GM12878 (cell line): ENCODE results near the gene LRRIQ1. TPM values are rescaled to one million over a fixed set of nuclear protein-coding genes. Genes with fewer than 3 reads are reported as not detected.

Experiments
- ATAC-seq: fragments of 200-7000 bp; cut with Tn5 transposase; 3 replicates; pipeline ENCODE4 v1.9.1; 2020; ENCODE audit warnings: mild to moderate bottlenecking, moderate library complexity
- BruUV-seq: library from RNA; stranded (reverse); fragments of 400-500 nt; replicated peaks from 2 replicates; lab custom pipeline; 2021; lab: Mats Ljungman, UMichigan
- CTCF ChIA-PET: fragments of 300-600 bp; sonication (Branson Sonifier 250); formaldehyde crosslinking; extraction: SDS; loops from one replicate; lab custom pipeline; 2021; ENCODE audit warnings: inconsistent platforms; lab: Yijun Ruan, JAX
- POLR2A ChIA-PET: fragments of 350-600 bp; formaldehyde crosslinking; extraction: SDS; loops from one replicate; lab custom pipeline; 2021; ENCODE audit warnings: inconsistent platforms; lab: Charles Lee
- RAD21 ChIA-PET: fragments of 300-600 bp; sonication (Branson Sonifier 250); formaldehyde crosslinking; loops from one replicate; lab custom pipeline; 2023; ENCODE audit warnings: antibody characterized with exemption; ENCODE audit not compliant: unreplicated experiment; lab: Charles Lee
- SMC1A ChIA-PET: fragments of 300-600 bp; sonication (Branson Sonifier 250); formaldehyde crosslinking; loops from one replicate; lab custom pipeline; 2023; ENCODE audit not compliant: unreplicated experiment, uncharacterized antibody; lab: Charles Lee
- DNase-seq: peaks from one replicate; pipeline ENCODE4 v3.0.0-alpha.2; 2011; ENCODE audit warnings: low read depth, low spot score
- FAIRE-seq: peaks from 3 replicates; lab custom pipeline; 2011; peaks lifted over from hg19 to GRCh38; lab: Jason Lieb, UNC
- H2AFZ ChIP-seq: 2 replicates; pipeline ENCODE4 v1.6.0; 2011; ENCODE audit warnings: low read depth, low read length, control low read depth; ENCODE audit not compliant: control insufficient read depth
- H3K27ac ChIP-seq: 2 replicates; pipeline ENCODE4 v1.5.1; 2011; ENCODE audit warnings: control low read depth; ENCODE audit not compliant: control insufficient read depth, insufficient read depth
- H3K27me3 ChIP-seq, 2 experiments: replicated peaks in 1 of 2; 2 replicates each; pipeline versions ENCODE4 v1.6.0 to v1.6.1; 2011; ENCODE audit warnings: low read length in 1 of 2; ENCODE audit not compliant: control insufficient read depth in 2 of 2, insufficient read depth in 2 of 2
- H3K36me3 ChIP-seq, 2 experiments: 2 replicates each; pipeline ENCODE4 v1.5.1; 2011; ENCODE audit warnings: low read length in 1 of 2; ENCODE audit not compliant: control insufficient read depth in 2 of 2, insufficient read depth in 2 of 2
- H3K4me1 ChIP-seq: 2 replicates; pipeline ENCODE4 v1.6.1; 2011; ENCODE audit warnings: mild to moderate bottlenecking, low read length, moderate library complexity, mixed read lengths; ENCODE audit not compliant: control insufficient read depth, insufficient read depth
- H3K4me2 ChIP-seq: 2 replicates; pipeline ENCODE4 v1.6.0; 2011; ENCODE audit warnings: control low read depth; ENCODE audit not compliant: control insufficient read depth, insufficient read depth
- H3K4me3 ChIP-seq: fragments of 200-600 bp; sonication (generic); 2 replicates; pipeline ENCODE4 v1.5.1; 2016
- H3K79me2 ChIP-seq: 2 replicates; pipeline ENCODE4 v1.6.0; 2011; ENCODE audit warnings: low read length; ENCODE audit not compliant: control insufficient read depth, insufficient read depth
- H3K9ac ChIP-seq: 2 replicates; pipeline ENCODE4 v1.8.0; 2011; ENCODE audit warnings: low read length, control low read depth, mixed read lengths; ENCODE audit not compliant: control insufficient read depth, insufficient read depth
- H3K9me3 ChIP-seq: replicated peaks from 3 replicates; pipeline ENCODE4 v1.5.1; 2011; ENCODE audit warnings: mild to moderate bottlenecking, low read length; ENCODE audit not compliant: control insufficient read depth, insufficient read depth
- H4K20me1 ChIP-seq: 2 replicates; pipeline ENCODE4 v1.6.0; 2011; ENCODE audit not compliant: control insufficient read depth, insufficient read depth
- ASH2L ChIP-seq: fragments of 300-600, 200-600 bp; sonication (generic); IDR thresholded peaks from 2 replicates; pipeline ENCODE4 v1.6.1; 2017; ENCODE audit warnings: low read depth, mild to moderate bottlenecking, borderline replicate concordance
- CBX5 ChIP-seq: sonication (generic); IDR thresholded peaks from 2 replicates; pipeline ENCODE4 v1.6.1; 2016; ENCODE audit warnings: low read depth, moderate library complexity, mild to moderate bottlenecking, inconsistent platforms
- FOS ChIP-seq: IDR thresholded peaks from 3 replicates; pipeline ENCODE4 v1.6.1; 2011; ENCODE audit warnings: borderline replicate concordance; ENCODE audit not compliant: insufficient read length; ENCODE audit errors: extremely low read depth
- JUNB ChIP-seq: IDR thresholded peaks from 2 replicates; pipeline ENCODE4 v1.6.1; 2016; ENCODE audit warnings: antibody characterized with exemption, mild to moderate bottlenecking
- NR2C1 ChIP-seq: fragments of 450-650 bp; IDR thresholded peaks from 2 replicates; pipeline ENCODE4 v1.6.1; 2017; ENCODE audit warnings: antibody characterized with exemption, mild to moderate bottlenecking, moderate library complexity
- NR2C2 ChIP-seq: IDR thresholded peaks from 2 replicates; pipeline ENCODE4 v1.6.1; 2011; ENCODE audit warnings: borderline replicate concordance, low read depth; ENCODE audit not compliant: control insufficient read depth, insufficient read length
- PAX5 ChIP-seq: IDR thresholded peaks from 2 replicates; pipeline ENCODE4 v1.6.1; 2011; ENCODE audit warnings: low read depth, low read length, borderline replicate concordance
- RUNX3 ChIP-seq: IDR thresholded peaks from 2 replicates; pipeline ENCODE4 v1.6.1; 2012; ENCODE audit warnings: low read length, inconsistent platforms
- SIN3A ChIP-seq: IDR thresholded peaks from 2 replicates; pipeline ENCODE4 v1.6.1; 2012; ENCODE audit warnings: low read depth, low read length, improper control_type of control experiment
- SMARCA5 ChIP-seq: fragments of 450-650 bp; IDR thresholded peaks from 2 replicates; pipeline ENCODE4 v1.6.1; 2017; ENCODE audit warnings: mild to moderate bottlenecking
- SUPT20H ChIP-seq: IDR thresholded peaks from 2 replicates; pipeline ENCODE4 v1.6.1; 2011; ENCODE audit warnings: low read depth, mild to moderate bottlenecking, low read length, moderate library complexity, borderline replicate concordance; ENCODE audit not compliant: control insufficient read depth
- SUZ12 ChIP-seq: fragments of 200-600 bp; sonication (generic); IDR thresholded peaks from one replicate; pipeline ENCODE4 v1.6.1; 2018; ENCODE audit warnings: antibody characterized with exemption, mild to moderate bottlenecking; ENCODE audit not compliant: unreplicated experiment
- WGBS: methylation state at CpG from one replicate; pipeline ENCODE4 v1.1.6; 2016; ENCODE audit warnings: low lambda C conversion rate; ENCODE audit not compliant: insufficient replicate concordance, insufficient coverage; ENCODE audit errors: missing lambda C conversion rate; 5-methylcytosine and 5-hydroxymethylcytosine counted together
- in situ Hi-C: fragments of 300-500 bp; cut with MboI; formaldehyde crosslinking; loops from 9 replicates; pipeline ENCODE4 v1.14.3; 2018; ENCODE audit warnings: mixed read lengths
- intact Hi-C: fragments of 100-400 bp; cut with micrococcal nuclease; formaldehyde crosslinking; loops from one replicate; pipeline ENCODE4 v1.14.2; 2022; ENCODE audit not compliant: unreplicated experiment
- polyA plus RNA-seq, 11 experiments: library from polyadenylated mRNA; depleted of rRNA in 4 of 11; unstranded in 6 of 11; stranded (reverse) in 5 of 11; fragments of >200 nt; fragmentation: Nextera tagmentation in 4 of 11; fragmentation: Illumina TruSeq in 1 of 11; extraction: Ambion mirVana in 4 of 11; extraction: Trizol in 1 of 11; gene quantifications; 1 replicate in 1 of 11; 2 replicates in 10 of 11; pipeline versions ENCODE4 v1.2.1 to v1.2.3, GENCODE V29; 2011 to 2016; ENCODE audit warnings: inconsistent platforms in 2 of 11, missing spikeins in 2 of 11, low read depth in 1 of 11
- total RNA-seq, 4 experiments: library from RNA; depleted of rRNA in 3 of 4; stranded (reverse); fragments of >200 nt in 3 of 4; fragmentation: Illumina TruSeq in 1 of 4; extraction: Trizol in 1 of 4; gene quantifications; 2 replicates each; pipeline versions ENCODE4 v1.2.1 to v1.2.3, GENCODE V29; 2013 to 2021
- TF ChIP-seq, protein P1 (sequence below): IDR thresholded peaks from 2 replicates; pipeline ENCODE4 v1.6.1; 2012; ENCODE audit warnings: low read depth, low read length, improper control_type of control experiment
- TF ChIP-seq, protein P2 (sequence below): fragments of 150-350 bp; IDR thresholded peaks from 2 replicates; pipeline ENCODE4 v1.6.1; 2016; ENCODE audit warnings: low read depth, low read length
- TF ChIP-seq, protein P3 (sequence below): fragments of 450-650 bp; IDR thresholded peaks from 2 replicates; pipeline ENCODE4 v1.6.1; 2018; ENCODE audit warnings: borderline replicate concordance, mild to moderate bottlenecking; ENCODE audit not compliant: partially characterized antibody

The LRRIQ1 gene
- total and polyA plus RNA-seq, 10 of the 15 experiments (the other 5 are each of a cell fraction or from before 2014, with no cell fraction given): 0.14 to 0.45 (median 0.37) TPM; not detected in 4

DNA sequence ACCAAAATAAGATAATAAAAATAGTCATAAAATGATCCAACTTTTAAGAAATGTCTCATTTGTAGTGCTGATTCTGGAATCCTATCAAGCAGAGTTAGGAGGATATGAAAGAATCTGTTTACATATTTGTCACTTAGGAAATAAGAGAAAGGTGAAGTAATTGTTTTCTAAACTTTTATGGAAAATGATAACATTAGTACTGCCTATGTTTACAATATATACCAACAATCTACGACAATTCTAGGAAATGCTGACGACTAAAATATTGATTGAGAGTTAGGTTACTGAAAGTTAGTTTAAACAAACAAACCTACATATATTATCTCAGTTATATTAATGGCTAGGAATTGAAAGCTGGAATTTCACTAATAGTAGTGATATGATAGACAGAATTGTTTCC is 18.1 kb upstream of the LRRIQ1 start:
- no peak overlapping the region for H3K4me2 ChIP-seq
- H3K4me3 ChIP-seq: no peak overlapping the region
- intact Hi-C loops (no loop called here), in situ Hi-C loops (no loop called here)
- H3K27ac ChIP-seq: no peak overlapping the region
- DNase-seq: no peak
- no peaks in the 10 kb centered on the region for H3K4me1 ChIP-seq
- no peak overlapping the region for H2AFZ ChIP-seq
- TF ChIP-seq SUPT20H (no peak), SMARCA5 (no peak), RUNX3 (no peak), SIN3A (no peak), JUNB (no peak), NR2C1 (no peak), CBX5 (no peak), SUZ12 (no peak), ASH2L (no peak), FOS (no peak), PAX5 (no peak), NR2C2 (no peak)
- TF ChIP-seq, protein P1, sequence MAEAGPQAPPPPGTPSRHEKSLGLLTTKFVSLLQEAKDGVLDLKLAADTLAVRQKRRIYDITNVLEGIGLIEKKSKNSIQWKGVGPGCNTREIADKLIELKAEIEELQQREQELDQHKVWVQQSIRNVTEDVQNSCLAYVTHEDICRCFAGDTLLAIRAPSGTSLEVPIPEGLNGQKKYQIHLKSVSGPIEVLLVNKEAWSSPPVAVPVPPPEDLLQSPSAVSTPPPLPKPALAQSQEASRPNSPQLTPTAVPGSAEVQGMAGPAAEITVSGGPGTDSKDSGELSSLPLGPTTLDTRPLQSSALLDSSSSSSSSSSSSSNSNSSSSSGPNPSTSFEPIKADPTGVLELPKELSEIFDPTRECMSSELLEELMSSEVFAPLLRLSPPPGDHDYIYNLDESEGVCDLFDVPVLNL: no peak
- TF ChIP-seq, protein P2, sequence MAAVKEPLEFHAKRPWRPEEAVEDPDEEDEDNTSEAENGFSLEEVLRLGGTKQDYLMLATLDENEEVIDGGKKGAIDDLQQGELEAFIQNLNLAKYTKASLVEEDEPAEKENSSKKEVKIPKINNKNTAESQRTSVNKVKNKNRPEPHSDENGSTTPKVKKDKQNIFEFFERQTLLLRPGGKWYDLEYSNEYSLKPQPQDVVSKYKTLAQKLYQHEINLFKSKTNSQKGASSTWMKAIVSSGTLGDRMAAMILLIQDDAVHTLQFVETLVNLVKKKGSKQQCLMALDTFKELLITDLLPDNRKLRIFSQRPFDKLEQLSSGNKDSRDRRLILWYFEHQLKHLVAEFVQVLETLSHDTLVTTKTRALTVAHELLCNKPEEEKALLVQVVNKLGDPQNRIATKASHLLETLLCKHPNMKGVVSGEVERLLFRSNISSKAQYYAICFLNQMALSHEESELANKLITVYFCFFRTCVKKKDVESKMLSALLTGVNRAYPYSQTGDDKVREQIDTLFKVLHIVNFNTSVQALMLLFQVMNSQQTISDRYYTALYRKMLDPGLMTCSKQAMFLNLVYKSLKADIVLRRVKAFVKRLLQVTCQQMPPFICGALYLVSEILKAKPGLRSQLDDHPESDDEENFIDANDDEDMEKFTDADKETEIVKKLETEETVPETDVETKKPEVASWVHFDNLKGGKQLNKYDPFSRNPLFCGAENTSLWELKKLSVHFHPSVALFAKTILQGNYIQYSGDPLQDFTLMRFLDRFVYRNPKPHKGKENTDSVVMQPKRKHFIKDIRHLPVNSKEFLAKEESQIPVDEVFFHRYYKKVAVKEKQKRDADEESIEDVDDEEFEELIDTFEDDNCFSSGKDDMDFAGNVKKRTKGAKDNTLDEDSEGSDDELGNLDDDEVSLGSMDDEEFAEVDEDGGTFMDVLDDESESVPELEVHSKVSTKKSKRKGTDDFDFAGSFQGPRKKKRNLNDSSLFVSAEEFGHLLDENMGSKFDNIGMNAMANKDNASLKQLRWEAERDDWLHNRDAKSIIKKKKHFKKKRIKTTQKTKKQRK: no peak
- TF ChIP-seq, protein P3, sequence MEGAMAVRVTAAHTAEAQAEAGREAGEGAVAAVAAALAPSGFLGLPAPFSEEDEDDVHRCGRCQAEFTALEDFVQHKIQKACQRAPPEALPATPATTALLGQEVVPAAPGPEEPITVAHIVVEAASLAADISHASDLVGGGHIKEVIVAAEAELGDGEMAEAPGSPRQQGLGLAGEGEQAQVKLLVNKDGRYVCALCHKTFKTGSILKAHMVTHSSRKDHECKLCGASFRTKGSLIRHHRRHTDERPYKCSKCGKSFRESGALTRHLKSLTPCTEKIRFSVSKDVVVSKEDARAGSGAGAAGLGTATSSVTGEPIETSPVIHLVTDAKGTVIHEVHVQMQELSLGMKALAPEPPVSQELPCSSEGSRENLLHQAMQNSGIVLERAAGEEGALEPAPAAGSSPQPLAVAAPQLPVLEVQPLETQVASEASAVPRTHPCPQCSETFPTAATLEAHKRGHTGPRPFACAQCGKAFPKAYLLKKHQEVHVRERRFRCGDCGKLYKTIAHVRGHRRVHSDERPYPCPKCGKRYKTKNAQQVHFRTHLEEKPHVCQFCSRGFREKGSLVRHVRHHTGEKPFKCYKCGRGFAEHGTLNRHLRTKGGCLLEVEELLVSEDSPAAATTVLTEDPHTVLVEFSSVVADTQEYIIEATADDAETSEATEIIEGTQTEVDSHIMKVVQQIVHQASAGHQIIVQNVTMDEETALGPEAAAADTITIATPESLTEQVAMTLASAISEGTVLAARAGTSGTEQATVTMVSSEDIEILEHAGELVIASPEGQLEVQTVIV: no peak
- no peaks in the 10 kb centered on the region for H3K79me2 ChIP-seq
- RAD21 ChIA-PET: no interaction called here
- no peaks in the 10 kb centered on the region for H4K20me1 ChIP-seq
- ATAC-seq: no peak
- CTCF ChIA-PET: interaction anchor here (1.3 kb wide), 1 partner anchor 11 kb away, joined by 4 read pairs; no protein-coding TSS in a partner anchor
- SMC1A ChIA-PET: no interaction called here
- H3K36me3 ChIP-seq: no peaks in the 10 kb centered on the region
- no peaks in the 10 kb centered on the region for H3K27me3 ChIP-seq
- H3K9ac ChIP-seq: no peak overlapping the region
- 39% methylated on average over 2 of the region's 2 CpGs for WGBS
- POLR2A ChIA-PET: no interaction called here
- H3K9me3 ChIP-seq: no peaks in the 10 kb centered on the region
- FAIRE-seq: no peak
- BruUV-seq: no TSS peak
